ENCODE results near the gene LRCH3.

Gene LRCH3

DNA sequence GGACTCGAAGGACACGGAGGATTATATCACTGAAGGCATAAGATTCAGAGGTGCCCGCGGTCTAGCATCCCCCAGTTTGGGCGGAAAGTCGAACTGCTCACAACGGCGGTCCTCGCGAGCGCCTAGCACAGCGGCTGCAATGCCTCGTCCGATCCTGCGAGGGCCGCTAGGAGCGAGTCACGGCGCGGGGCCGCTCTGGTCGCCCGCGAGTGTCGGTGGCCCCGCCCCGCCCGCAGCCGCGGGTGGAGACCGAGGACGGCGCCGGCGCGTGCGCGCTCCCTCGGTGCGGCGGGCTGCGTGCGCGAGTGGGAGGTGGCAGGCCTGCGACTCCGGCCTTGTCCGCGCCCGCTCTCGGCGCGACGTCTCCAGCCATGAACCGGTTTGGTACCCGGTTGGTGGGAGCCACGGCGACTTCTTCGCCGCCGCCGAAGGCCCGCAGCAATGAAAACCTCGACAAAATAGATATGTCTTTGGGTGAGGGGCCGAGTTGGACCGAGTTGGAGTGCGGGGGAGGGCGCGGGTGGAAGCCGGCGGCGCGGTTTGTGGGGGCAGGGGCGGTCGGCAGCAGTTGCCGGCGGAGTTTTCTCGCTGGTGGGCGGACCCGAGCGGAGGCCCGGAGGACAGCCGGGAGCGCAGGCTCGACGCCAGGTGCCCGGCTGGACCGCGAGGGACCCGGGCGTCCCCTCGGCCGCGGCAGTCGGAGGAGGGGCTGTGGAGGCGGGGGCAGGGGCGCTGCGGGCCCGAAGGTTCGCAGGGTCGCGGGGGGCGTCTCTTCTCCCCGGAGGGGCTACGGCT is 41.3 kb upstream of the LRCH3 start, which contains the start of gene FYTTD1:
Gene FYTTD1 (plus strand): TSS at position 283 of the 795 bp plus-strand sequence. CDS start 89 bp downstream, at position 372.
- DNase-seq (ENCODE audit: low spot score), result peak; percentile 93
- in situ Hi-C loops (cut with MboI; ENCODE audit: low sequenced_read_pairs, unreplicated experiment), result no loop called here
- TF ChIP-seq, protein P1, sequence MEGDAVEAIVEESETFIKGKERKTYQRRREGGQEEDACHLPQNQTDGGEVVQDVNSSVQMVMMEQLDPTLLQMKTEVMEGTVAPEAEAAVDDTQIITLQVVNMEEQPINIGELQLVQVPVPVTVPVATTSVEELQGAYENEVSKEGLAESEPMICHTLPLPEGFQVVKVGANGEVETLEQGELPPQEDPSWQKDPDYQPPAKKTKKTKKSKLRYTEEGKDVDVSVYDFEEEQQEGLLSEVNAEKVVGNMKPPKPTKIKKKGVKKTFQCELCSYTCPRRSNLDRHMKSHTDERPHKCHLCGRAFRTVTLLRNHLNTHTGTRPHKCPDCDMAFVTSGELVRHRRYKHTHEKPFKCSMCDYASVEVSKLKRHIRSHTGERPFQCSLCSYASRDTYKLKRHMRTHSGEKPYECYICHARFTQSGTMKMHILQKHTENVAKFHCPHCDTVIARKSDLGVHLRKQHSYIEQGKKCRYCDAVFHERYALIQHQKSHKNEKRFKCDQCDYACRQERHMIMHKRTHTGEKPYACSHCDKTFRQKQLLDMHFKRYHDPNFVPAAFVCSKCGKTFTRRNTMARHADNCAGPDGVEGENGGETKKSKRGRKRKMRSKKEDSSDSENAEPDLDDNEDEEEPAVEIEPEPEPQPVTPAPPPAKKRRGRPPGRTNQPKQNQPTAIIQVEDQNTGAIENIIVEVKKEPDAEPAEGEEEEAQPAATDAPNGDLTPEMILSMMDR (IDR thresholded peaks at IDR 0.05; ENCODE audit: borderline replicate concordance, control extremely low read depth, extremely low read depth, insufficient read depth, missing control alignments), result peak; percentile 74

DNA sequence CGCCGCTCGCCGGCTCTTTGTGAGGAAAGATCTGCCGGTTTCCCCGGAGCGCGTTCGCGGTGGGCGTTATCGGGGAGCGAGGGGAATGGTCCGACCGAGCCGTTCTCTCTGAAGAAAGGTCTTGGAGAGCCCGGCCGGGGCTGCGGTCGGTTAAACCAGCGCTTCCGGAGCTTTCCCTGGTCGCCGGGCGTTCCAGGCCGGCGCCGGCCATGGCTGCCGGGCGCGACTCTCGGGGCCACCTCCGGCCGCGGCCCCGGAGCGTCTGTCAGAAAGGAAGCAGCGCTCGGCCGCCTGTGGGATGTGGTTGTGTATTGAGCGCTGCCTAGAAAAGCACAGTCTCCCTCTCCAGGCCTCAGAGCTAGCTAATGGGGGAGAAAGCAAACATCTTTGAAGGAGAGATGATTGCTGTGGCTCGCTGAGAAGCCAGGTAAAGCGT is 40.6 kb upstream of the LRCH3 start:
- TF ChIP-seq, protein P1 (IDR thresholded peaks at IDR 0.05; ENCODE audit: borderline replicate concordance, control extremely low read depth, extremely low read depth, insufficient read depth, missing control alignments), result no peak
- peak; percentile 83 for DNase-seq (ENCODE audit: low spot score)
- in situ Hi-C loops (cut with MboI; ENCODE audit: low sequenced_read_pairs, unreplicated experiment), result no loop called here

DNA sequence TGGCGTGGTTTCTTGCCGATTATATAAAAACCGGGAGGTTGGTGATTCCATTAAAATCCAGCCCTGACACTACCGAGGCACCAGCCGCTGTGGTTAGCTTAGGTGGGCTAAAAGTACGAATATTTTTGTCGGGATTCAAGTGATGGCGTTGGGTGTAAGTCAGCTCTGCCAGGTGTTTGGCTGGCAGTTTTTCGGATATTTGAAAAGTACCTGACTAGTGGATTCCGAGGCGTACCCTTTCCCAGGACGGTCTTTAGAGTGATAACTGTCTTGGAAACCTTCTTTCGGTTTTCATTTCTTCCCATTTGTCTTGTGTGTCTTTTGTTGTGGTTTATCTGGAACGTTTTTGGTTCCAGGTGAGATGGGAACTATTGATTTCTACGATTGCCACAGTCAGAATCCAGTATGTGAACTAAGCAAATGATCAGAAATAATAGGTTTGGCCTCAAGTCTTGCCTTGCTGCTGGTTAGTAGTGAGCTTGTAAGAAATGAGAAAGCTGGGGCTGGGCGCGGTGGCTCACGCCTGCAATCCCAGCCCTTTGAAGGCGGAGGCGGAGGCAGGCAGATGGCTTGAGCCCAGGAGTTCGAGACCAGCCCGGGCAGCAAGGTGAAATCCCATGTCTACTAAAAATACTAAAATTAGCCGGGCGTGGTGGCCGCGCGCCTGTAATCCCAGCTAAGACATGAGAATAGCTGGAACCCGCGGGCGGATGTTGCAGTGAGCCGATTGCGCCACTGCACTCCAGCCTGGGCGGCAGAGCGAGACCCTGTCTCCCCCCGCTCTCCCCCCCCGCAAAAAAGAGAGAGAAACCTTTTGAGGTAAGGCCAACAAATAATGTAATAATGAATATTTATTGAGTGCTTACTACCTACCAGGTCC is 40.0 kb upstream of the LRCH3 start:
- in situ Hi-C loops (cut with MboI; ENCODE audit: low sequenced_read_pairs, unreplicated experiment), result no loop called here
- peak; percentile 38 for DNase-seq (ENCODE audit: low spot score)
- TF ChIP-seq, protein P1 (IDR thresholded peaks at IDR 0.05; ENCODE audit: borderline replicate concordance, control extremely low read depth, extremely low read depth, insufficient read depth, missing control alignments), result no peak

DNA sequence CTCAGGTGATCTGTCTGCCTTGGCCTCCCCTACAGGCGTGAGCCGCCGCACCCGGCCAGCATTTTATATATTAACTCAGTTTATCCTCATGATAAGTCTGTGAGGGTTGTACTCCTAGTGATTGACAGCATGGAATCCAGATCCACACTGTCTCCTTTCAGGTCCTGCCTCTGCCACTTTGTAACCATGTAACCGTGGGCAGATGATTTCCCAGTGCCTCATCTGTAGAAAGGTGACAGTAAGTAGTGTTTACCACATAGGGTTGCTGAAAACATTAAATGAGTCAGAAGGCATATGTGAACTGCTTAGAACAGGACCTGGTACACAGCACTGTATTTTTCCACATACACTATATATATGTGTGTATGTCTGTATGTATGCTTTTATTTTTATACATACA is 38.9 kb upstream of the LRCH3 start:
- DNase-seq (ENCODE audit: low spot score), result no peak
- TF ChIP-seq, protein P1 (IDR thresholded peaks at IDR 0.05; ENCODE audit: borderline replicate concordance, control extremely low read depth, extremely low read depth, insufficient read depth, missing control alignments), result no peak
- in situ Hi-C loops (cut with MboI; ENCODE audit: low sequenced_read_pairs, unreplicated experiment), result no loop called here

DNA sequence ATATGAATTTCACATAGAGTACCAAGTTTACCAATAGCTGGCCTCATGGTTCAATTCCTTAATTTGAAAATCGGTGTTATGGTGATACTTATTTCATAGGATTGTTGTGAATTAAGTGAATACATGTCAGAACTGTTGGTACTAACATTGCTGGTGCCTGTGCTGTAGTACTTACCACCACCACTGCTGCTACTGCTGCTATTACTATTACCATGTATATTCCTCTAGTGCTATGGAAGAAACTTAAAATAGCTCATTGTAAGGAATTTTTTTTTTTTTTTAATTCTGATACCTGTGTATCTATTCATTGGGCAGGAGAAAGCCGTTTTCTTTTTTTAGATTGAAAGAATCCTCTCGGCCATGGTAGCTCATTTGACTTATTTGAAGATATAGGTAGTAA is 37.8 kb upstream of the LRCH3 start:
- TF ChIP-seq, protein P1 (IDR thresholded peaks at IDR 0.05; ENCODE audit: borderline replicate concordance, control extremely low read depth, extremely low read depth, insufficient read depth, missing control alignments), result no peak
- in situ Hi-C loops (cut with MboI; ENCODE audit: low sequenced_read_pairs, unreplicated experiment), result no loop called here
- no peak for DNase-seq (ENCODE audit: low spot score)

DNA sequence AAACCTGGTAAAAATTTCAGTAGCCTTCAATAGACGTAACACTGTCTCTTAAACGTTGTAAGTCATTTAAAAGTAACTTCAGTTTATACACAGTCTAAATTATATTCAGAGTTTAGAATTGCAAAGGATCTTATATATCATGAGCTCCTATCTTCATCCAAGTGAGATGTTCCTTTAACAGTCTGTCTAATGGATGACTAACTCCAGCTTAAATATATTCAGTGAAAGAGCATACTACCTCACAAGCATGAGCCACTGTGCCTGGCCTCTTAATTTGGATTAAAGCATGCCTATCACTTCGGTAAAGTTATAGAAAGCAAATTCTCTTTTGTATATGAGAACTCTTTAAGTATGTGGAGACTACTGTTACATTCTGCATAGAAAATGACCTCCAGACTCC is 34.4 kb upstream of the LRCH3 start:
- TF ChIP-seq, protein P1 (IDR thresholded peaks at IDR 0.05; ENCODE audit: borderline replicate concordance, control extremely low read depth, extremely low read depth, insufficient read depth, missing control alignments), result no peak
- DNase-seq (ENCODE audit: low spot score), result no peak
- in situ Hi-C loops (cut with MboI; ENCODE audit: low sequenced_read_pairs, unreplicated experiment), result no loop called here

All from GM13976 (cell line).